GM21423 (cell line): ENCODE data around the gene CSNK1A1.
"Not testable (repeated sequence)": the region's sequence is repeated elsewhere in the genome, so short reads cannot be mapped to it uniquely, and the experiment has no call there.

ENCODE experiments used
- ATAC-seq: cut with Tn5 transposase; IDR thresholded peaks from one replicate; pipeline ENCODE4 v1.9.1; 2021; ENCODE audit warnings: mild to moderate bottlenecking, moderate library complexity; ENCODE audit not compliant: unreplicated experiment

CSNK1A1 gene

DNA sequence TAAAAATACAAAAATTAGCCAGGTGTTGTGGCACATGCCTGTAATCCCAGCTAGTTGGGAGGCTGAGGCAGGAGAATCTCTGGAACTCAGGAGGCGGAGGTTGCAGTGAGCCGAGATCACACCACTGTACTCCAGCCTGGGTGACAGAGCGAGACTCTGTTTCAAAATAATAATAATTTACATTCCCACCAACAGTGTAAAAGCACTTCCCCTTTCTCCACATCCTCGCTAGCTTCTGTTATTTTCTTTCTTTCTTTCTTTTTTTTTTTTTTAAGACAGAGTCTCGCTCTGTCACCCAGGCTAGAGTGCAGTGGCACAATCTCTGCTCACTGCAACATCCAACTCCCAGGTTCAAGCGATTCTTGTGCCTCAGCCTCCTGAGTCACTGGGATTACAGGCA lies 89.3 kb downstream of the CSNK1A1 start:
- not testable (repeated sequence) for ATAC-seq

DNA sequence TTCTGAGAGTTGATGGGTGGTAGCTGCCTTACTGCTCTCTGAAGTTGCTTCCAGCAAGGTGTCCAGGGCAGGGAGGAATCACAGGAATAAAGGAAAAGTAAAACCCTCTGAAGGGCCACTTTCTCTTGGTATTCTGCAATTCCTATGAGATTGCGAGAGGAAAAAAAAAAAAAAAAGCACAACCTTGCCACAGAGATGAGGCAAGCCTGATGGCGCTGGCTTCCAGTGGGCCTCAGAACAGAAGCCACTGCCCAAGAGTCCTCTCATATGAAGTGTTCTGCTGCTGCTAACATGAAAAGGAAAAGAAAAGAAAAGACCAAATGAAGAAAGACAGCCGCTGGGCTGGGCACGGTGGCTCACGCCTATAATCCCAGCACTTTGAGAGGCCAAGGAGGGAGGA lies 91.3 kb downstream of the CSNK1A1 start:
- ATAC-seq, result no peak

DNA sequence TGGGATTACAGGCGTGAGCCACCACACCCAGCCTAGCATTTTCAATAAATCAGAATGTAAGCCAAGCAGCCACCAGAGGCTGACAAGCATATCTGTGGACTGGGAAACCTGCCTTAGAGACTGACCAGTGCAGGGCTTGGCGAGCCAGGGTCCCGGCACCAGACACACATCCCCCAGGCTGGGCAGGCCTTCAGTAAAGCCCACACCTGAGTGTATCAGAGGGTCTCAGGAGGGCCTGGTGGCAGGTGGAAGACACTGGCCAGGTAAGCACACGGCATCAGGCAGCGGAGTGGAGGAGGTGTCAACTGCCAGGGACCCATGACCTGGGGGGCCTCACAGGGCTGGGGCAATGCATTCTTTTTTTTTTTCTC lies 93.9 kb downstream of the CSNK1A1 start:
- no peak for ATAC-seq

DNA sequence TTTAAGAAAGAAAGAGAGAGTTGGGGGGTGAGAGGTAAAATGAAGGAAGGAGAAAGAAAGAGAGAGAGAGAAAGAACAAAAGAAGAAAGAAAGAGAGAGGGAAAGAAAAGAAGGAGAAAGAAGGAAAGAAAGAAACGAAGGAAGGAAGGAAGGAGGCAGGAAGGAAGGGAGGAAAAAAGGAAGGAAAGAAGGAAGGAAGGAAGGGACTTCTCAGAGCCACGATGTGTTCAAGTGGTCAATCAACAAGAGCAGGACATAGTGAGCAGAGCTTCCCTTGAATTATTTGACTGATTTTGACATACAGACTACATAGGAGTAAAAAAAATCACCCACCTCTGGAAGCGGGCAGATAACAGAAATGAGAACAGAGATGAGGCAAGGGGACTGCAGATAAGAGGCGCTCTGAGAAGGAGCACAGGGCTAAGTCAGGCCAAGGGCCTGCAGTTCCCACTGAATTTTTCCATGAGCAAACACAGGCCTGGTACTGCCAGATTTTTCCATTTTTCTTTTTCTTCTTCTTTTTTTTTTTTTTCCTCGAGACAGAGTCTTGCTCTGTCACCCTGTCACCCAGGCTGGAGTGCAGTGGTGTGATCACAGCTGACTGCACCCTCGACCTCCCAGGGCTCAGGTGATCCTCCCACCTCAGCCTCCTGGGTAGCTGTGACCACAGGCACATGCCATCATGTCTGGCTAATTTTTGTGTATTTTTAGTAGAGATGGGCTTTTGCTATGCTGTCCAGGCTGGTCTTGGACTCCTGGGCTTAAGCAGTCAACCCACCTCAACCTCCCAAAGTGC lies 94.4 kb downstream of the CSNK1A1 start:
- no peak for ATAC-seq

DNA sequence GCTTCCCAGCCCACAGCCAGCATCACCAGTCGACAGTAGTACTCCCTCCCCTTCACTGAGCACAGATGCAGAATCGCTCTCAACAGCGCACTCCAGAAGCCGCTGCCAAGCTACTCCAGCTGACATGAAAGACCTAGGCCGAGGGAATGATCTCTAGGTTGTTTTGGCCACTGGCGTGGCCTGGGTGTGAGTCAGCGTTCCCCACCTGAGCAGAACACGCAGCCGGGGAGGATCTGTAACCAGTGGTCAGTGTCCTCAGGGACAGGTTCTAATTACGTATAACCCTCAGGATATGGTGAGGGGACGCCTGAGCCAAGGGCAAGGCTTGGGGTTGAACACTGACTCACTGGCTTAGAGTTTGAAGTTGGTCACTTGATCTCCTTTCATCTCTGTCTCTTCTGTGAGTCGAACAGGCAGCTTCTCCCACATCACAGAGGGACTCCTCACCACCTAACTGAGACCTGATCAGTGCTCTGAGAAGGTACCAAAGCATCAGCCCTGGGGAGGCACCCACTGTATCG lies 95.3 kb downstream of the CSNK1A1 start:
- ATAC-seq, result no peak

DNA sequence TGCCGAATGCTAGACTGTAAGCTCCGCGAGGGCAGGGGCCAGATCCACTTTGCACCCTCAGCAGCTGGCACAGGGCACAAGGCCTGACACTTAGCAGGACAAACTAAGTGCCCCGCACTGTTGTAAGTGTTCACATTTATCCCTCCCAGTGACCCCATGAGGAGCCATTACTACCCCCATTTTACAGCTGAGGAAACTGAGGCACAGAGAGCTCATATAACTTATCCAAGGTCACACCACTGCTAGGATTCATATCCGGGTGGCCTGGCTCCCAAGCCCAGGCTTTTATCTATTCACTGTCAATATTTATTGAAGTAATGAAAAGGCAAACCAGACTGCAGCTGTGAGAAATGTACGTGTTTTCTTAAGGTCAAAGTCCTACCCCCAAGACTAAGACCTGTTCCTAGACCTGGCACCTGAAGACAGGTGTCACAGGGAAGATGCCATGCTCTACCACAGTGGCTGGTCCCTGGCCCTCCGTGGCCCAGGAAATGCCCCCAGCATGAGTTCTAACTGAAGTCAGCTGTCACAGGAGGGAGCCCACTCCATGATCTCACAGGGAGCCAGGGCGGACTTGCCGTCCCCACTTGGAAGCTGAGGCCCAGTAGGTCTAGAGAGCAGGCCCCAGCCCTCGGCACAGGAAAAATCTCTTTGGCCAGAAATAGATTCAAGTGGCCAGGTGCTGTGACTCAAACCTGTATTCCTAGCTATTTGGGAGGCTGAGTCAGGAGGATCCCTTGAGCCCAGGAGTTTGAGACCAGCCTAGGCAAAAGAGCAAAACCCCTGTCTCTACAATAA lies 97.4 kb downstream of the CSNK1A1 start:
- ATAC-seq, result no peak

DNA sequence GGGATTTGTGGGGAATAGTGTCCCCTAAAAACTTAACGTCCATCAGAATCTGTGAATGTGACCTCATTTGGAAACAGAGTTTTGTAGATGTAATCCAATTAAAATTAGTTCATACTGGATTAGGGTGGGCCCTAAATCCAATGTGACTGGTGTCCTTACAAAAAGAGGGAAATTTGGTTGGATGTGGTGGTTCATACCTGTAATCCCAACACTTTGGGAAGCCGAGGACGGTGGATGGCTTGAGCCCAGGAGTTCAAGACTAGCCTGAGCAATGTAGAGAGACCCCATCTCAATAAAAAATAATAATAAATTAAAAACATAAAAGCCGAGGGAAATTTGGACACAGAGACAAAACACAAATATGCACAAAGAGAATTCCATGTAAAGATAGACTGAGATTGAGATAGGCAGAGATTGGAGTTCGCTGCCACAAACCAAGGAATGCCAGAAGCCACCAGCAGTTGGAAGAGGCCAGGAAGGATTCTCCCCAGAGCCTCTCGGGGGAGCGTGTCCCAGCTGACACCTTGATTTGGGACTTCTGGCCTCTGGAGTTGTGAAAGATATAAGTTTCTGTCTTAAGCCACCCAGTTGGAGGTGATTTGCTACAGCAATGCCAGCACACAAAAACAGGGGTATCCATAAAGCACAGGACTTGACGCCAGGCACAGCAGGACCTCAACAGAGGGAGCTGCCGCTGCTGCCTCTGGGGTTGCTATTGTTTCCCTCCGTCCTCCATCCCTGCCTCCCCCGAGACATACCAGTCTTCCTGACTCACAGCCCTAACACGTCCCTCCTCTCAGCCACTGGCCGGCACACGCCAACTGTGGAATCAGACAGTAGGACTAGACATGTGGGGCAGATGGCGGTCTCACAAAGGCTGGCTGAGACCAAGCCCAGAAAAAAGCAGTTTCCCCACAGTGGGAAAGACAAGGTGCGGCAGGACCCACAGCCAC lies 98.3 kb downstream of the CSNK1A1 start:
- ATAC-seq, result no peak

DNA sequence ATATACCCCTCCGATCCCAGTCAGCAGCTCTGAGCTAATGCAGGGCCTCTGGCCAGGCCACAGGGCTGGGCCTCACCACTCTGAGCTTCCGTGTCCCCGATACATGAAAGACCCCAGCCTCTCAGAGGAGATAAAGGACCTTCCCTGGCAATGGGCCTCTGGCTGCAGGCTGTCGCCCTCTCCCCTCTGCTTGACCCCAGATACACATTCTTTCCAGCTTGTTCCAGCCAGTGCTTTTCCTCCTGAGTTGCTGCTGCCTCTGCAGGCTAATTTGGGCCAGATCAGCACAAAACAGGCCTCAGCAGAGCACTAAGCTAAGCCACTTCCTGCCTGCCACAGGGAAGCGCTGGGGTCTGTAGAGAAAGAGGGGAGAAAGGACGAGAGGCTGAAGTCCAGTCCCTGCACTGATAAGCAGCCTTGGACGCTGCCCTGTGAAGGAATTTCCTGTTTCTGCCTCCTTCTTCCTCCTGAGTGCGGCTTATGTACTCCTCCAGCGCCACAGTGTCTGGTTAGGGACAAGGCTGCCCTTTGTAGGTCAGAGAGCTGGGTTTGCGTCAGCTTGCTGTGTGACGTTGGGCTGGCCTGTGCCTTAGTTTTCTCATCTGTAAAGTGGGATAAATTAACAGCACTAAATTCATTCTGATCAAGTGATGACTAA lies 99.1 kb downstream of the CSNK1A1 start:
- ATAC-seq, result no peak

DNA sequence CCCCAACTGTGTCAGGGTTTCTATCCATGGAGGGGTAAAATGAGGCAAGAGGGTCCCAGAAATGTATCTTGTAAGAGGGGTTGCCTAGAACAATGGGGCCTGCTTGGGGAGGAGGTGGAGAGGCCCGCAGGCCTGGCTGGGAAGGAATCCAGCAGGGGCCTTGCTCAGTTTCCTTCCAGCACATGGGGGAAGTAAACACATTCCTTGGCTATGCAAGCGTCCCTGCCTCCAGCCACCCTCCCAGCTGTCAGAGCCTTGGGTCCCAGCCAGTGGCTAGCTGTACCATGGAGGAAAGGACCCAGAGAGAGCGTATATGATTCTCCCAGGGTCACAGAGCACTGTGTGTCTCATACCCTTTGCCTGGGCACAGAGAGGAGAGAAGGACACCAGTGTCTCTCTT lies 101.0 kb downstream of the CSNK1A1 start:
- ATAC-seq, result no peak

DNA sequence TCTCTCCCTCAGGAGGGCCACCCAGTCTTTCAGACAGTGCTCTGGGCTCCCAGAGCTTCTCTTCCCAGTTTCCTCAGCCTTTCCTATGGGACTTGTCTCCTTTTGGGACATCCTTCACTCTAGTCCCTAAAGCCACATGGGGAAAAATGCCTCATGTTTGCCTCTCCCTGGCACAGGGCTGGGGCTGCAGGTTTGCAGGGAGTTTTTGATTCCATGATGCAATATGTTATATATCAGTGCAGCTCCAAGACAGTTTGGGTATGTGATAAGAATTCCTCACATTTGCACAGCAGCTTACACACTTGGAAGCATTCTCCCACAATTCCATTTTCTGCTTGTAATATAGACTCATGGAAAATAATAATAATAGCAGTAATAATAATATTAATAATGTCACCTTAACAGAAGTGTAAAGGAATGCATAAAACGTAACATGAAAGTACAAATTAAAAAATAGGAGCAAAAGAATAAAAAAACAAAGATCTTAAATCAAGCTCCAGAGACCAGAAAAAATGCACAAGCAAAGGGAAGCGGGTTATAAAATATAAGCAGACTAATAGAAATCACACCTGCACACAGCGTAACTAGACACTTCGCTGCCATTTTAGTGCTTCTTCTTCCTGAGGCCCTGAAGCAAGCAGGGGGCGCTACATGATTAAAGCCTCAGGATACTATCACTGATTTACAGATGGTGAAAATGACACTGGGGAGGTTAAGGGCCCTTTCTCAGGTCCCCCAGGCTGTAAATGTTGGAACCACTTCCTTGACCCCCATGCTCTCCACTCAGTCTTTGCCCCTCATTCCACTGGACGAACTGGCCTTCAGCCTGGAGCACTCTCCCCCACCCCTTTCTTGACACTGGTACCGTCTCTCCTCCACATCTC lies 102.2 kb downstream of the CSNK1A1 start:
- no peak for ATAC-seq

DNA sequence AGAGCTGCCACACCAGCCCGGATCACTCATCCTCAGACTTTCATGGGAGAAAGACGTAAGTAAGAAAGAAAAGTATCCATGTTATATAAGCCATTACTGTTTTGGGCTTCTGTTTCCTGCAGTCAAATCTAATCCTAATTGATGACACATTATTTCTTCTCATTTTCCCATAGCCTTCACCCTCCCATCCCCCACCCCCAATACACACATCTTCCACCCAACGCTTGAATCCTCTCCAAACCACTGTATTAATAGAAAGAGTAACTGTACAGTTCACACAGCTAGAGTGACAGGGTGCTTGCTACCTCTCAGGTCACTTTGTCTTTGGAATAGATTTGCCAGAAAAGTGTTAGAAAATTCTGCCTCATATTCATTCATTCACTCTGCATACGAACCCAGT lies 102.8 kb downstream of the CSNK1A1 start:
- no peak for ATAC-seq

DNA sequence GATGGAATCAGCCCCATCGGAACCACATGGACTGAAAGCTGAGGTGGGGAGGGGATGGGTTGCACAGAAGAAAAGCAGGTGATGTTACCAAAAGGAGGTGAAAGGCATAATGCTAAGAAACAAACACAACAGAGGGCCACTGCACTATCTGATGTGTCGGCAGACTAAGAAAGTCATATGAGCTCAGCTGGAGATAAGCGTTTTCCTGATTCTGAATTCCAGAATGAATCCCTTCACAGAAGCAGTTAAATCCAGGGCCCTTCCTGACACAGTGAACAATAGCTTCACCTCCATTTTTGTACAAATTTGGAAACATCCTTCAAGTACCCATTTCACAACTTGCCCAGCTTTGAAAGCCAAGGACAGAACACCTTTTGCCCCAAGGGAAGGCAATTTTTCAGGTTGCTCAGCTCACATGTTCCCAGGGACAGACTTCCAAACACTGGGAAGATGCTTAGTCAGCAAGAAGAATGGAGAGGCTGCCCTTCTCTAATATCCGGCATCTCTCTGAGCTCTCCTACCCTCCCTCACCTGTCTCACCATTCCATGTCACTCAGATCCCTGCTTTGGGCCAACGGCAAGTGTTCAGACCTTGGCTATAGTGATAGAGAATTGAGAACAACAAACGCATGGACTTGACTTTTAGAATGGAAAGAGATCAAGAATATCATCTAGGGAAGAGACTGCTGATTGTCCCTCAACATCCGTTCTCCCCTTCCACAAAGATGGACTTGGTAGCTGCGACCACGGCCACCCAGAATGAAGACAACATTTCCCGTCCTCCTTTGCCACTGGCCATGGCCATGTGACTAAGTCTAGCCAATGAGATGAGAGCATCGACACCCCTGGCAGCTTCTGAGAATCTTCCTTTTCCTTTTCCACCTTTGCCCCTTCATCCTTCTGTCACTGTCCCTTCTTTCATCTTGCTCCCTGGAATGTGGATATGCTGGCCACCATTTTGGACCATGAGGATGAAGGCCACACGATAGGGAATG lies 103.6 kb downstream of the CSNK1A1 start:
- no peak for ATAC-seq

DNA sequence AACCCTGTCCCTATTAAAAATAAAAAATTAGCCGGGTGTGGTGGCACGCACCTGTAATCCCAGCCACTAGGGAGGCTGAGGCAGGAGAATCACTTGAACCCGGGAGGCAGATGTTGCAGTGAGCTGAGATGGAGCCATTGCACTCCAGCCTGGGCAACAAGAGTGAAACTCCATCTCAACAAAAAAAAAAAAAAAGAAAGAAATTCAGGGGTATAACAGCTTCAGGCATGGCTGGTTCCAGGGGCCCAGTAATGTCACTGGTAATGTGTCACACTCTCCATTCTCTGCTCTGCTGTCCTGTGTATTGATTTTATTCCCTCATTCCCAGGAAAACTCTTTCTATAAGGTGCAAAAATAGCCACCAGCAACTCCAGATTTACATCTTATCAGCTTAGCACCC lies 104.4 kb downstream of the CSNK1A1 start:
- ATAC-seq, result not testable (repeated sequence)

DNA sequence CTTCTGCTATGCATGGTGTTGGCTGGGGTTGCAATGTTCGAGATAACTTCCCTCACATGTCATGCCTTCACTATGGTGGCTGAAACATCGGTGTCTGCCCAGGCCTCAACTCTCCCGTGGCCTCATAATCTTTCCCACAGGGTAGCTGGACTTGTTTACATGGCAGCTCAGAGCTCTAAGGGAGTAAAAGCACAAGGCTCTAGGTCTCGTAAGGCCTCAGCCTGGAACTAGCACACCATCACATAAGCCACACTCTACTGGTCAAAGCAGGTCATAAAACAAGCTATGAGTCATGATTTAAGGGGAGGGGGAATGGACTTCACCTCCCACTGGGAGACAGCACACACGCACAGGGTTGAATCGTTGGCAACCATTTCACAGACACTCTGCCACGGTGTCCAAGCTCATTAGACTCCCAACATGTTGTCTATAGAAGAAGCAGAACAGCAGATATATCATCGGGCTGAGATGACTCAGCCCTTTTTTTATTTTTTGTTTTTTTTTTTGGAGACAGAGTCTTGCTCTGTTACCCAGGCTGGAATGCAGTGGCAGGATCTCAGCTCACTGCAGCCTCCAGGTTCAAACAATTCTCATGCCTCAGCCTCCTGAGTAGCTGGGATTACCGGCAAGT lies 105.4 kb downstream of the CSNK1A1 start:
- no peak for ATAC-seq

DNA sequence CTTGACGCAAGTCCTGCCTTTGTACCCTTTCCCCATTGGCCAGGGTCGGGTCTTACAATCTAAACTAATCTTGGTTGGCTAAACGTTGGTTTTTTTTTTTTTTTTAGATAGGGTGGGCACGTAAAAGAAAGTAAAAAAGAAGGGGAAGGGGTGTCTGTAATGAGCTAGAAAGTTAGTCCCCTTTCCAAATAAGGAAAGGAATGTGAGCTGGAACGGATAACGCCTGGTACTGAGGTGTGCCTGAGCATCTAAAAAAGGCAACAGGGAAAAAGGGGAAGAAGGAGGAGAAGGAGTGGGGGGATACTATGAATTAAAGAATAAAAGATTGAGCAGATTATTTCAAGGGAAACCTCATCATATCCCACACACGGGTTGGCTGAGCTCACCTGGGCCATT lies 105.9 kb downstream of the CSNK1A1 start:
- no peak for ATAC-seq

DNA sequence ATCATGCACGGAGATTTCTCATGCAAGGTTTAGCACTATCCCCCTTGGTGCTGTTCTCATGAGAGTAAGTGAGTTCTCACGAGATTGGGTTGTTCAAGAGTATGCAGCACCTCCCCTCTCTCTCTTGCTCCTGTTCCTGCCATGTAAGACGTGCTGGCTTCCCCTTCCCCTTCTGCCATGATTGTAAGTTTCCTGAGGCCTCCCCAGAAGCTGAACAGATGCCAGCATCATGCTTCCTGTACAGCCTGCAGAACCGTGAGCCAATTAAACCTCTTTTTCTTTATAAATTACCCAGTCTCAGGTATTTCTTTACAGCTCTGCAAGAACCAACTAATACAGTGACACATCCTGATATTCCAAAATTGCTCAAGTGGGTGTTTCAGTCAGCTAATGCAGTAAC lies 106.8 kb downstream of the CSNK1A1 start:
- ATAC-seq, result not testable (repeated sequence)

DNA sequence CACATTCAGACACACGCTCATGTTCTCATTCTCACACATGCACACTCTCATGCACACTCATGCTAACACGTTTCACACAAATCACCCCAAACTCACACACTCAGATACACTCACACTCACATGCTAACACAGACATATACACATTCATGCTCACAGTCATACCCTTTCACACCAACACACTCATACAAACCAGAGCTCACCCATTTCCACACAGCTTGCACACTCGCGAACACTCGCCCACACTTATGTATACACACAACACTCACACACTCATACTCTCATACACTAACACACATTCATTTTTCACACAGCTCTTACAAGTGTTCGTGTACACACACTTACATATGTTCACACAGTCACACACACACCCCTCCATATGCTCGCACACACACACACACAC lies 108.0 kb downstream of the CSNK1A1 start:
- ATAC-seq, result no peak
